HEK293T (cell line): ENCODE data around the gene AKR1B1.

Experiments
- CTCF ChIA-PET: fragments of 350-600 bp; formaldehyde crosslinking; extraction: SDS; loops from one replicate; lab custom pipeline; 2021; ENCODE audit warnings: antibody characterized with exemption, inconsistent platforms; lab: Yijun Ruan, JAX
- POLR2A ChIA-PET: fragments of 350-600 bp; formaldehyde crosslinking; extraction: SDS; loops from one replicate; lab custom pipeline; 2020; ENCODE audit warnings: antibody characterized with exemption, inconsistent platforms; lab: Yijun Ruan, JAX
- DNase-seq: peaks from one replicate; pipeline ENCODE4 v3.0.0; 2012; ENCODE audit warnings: mixed read lengths; ENCODE audit errors: extremely low spot score
- ARNT ChIP-seq: fragments of 450-650 bp; IDR thresholded peaks from 2 replicates; pipeline ENCODE4 v1.6.1; 2017; ENCODE audit warnings: mild to moderate bottlenecking
- BHLHE40 ChIP-seq: fragments of 450-650 bp; IDR thresholded peaks from 2 replicates; pipeline ENCODE4 v1.6.1; 2016; ENCODE audit warnings: mild to moderate bottlenecking, moderate library complexity, borderline replicate concordance
- CTBP1 ChIP-seq: fragments of 450-650 bp; IDR thresholded peaks from 2 replicates; pipeline ENCODE4 v1.6.1; 2016; ENCODE audit warnings: borderline replicate concordance
- ELF4 ChIP-seq: fragments of 450-650 bp; IDR thresholded peaks from 2 replicates; pipeline ENCODE4 v1.6.1; 2017; ENCODE audit warnings: antibody characterized with exemption
- FOXA1 ChIP-seq: fragments of 450-650 bp; IDR thresholded peaks from 2 replicates; pipeline ENCODE4 v1.6.1; 2016; ENCODE audit warnings: mild to moderate bottlenecking
- FOXK2 ChIP-seq: fragments of 450-650 bp; IDR thresholded peaks from 2 replicates; pipeline ENCODE4 v1.6.1; 2016; ENCODE audit warnings: mild to moderate bottlenecking
- FOXM1 ChIP-seq: fragments of 450-650 bp; IDR thresholded peaks from 2 replicates; pipeline ENCODE4 v1.6.1; 2017; ENCODE audit warnings: mild to moderate bottlenecking, borderline replicate concordance
- HDGF ChIP-seq: fragments of 450-650 bp; IDR thresholded peaks from 2 replicates; pipeline ENCODE4 v1.6.1; 2017; ENCODE audit warnings: antibody characterized with exemption, borderline replicate concordance
- L3MBTL2 ChIP-seq: fragments of 450-650 bp; conservative IDR thresholded peaks from 2 replicates; pipeline ENCODE4 v1.6.1; 2016; ENCODE audit warnings: mild to moderate bottlenecking
- LEF1 ChIP-seq: fragments of 450-650 bp; IDR thresholded peaks from 2 replicates; pipeline ENCODE4 v1.6.1; 2017; ENCODE audit warnings: mild to moderate bottlenecking, borderline replicate concordance
- NFRKB ChIP-seq: fragments of 450-650 bp; IDR thresholded peaks from 2 replicates; pipeline ENCODE4 v1.6.1; 2016; ENCODE audit warnings: mild to moderate bottlenecking, moderate library complexity
- SP1 ChIP-seq: fragments of 450-650 bp; IDR thresholded peaks from 2 replicates; pipeline ENCODE4 v1.6.1; 2017
- SUZ12 ChIP-seq: fragments of 450-650 bp; IDR thresholded peaks from 2 replicates; pipeline ENCODE4 v1.6.1; 2016; ENCODE audit warnings: mild to moderate bottlenecking
- TARDBP ChIP-seq: fragments of 450-650 bp; IDR thresholded peaks from 2 replicates; pipeline ENCODE4 v1.6.1; 2016
- ZNF384 ChIP-seq: fragments of 450-650 bp; IDR thresholded peaks from 2 replicates; pipeline ENCODE4 v1.6.1; 2016
- TF ChIP-seq, protein P1 (sequence below): fragments of 450-650 bp; IDR thresholded peaks from 2 replicates; pipeline ENCODE4 v1.6.1; 2016

AKR1B1 gene

GRCh38 chr7:134480730-134481129 lies 21.8 kb upstream of the AKR1B1 start:
- ChIA-PET CTCF (interaction anchor here (0.6 to 4.1 kb wide), 5 partner anchors 13 to 68 kb away, joined by 3 to 18 read pairs (median 4); partner anchors contain the start of gene AKR1B1), POLR2A (interaction anchor here (1.5 to 2.4 kb wide), 2 partner anchors 20 to 23 kb away, joined by 3 to 14 read pairs; partner anchors contain the start of gene AKR1B1)
- no peak for DNase-seq
- no peak for TF ChIP-seq SUZ12
- TF ChIP-seq BHLHE40: no peak
- TF ChIP-seq ELF4: no peak

DNA sequence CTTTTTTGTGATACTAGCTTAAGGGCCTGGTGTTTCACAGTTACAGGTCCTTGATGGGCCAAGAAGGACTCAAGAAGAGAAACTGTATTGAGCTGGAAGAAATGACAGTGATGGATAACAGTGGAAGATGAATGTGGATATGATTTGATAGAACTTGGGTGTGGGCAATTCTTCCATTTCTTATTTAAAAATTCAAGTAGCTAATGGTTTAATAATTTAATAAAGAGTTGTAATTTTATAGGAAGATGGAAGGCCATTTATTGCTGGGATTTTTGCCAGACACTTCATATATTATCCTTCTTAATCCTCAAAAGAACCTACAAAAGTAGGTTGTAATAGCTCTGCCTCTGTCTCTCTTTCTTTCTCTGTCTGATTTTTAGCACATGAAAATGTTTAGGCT lies 21.3 kb upstream of the AKR1B1 start:
- ChIA-PET CTCF (interaction anchor here (0.6 to 4.1 kb wide), 6 partner anchors 10 to 68 kb away, joined by 3 to 18 read pairs (median 4); partner anchors contain the start of gene AKR1B1), POLR2A (interaction anchor here (1.5 to 2.4 kb wide), 2 partner anchors 21 to 22 kb away, joined by 3 to 14 read pairs; partner anchors contain the start of gene AKR1B1)
- no peak for TF ChIP-seq ZNF384
- no peak for TF ChIP-seq FOXM1
- TF ChIP-seq ELF4: no peak
- no peak for TF ChIP-seq L3MBTL2
- no peak for TF ChIP-seq FOXK2
- TF ChIP-seq, protein P1, sequence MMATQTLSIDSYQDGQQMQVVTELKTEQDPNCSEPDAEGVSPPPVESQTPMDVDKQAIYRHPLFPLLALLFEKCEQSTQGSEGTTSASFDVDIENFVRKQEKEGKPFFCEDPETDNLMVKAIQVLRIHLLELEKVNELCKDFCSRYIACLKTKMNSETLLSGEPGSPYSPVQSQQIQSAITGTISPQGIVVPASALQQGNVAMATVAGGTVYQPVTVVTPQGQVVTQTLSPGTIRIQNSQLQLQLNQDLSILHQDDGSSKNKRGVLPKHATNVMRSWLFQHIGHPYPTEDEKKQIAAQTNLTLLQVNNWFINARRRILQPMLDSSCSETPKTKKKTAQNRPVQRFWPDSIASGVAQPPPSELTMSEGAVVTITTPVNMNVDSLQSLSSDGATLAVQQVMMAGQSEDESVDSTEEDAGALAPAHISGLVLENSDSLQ: peak; percentile 44
- DNase-seq: no peak

GRCh38 chr7:134478707-134479106 lies 19.8 kb upstream of the AKR1B1 start:
- TF ChIP-seq FOXA1 (no peak), FOXM1 (no peak), ARNT (no peak), ZNF384 (no peak), BHLHE40 (no peak), ELF4 (no peak), L3MBTL2 (no peak), HDGF (no peak), TARDBP (no peak), LEF1 (no peak)
- TF ChIP-seq, protein P1: no peak
- no peak for DNase-seq
- ChIA-PET CTCF (interaction anchor here (4.1 kb wide), 1 partner anchor 20 kb away, joined by 18 read pairs; the partner anchor contains the start of gene AKR1B1), POLR2A (no interaction called here)

DNA sequence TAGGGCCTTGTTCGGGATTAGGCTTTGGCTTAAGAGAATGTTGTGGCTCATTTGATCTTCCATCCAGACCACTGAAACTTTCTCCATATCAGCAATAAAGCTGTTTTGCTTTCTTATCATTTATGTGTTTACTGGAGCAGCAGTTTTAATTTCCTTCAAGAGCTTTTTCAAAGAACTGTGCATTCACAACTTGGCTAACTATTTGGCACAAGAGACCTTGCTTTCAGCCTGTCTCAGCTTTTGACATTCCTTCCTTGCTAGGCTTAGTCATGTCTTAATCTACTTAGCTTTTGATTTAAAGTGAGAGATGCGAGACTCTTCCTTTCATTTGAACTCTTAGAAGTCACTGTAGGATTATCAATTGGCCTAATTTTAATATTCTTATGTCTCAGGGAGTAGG lies 19.1 kb upstream of the AKR1B1 start:
- POLR2A ChIA-PET: no interaction called here

DNA sequence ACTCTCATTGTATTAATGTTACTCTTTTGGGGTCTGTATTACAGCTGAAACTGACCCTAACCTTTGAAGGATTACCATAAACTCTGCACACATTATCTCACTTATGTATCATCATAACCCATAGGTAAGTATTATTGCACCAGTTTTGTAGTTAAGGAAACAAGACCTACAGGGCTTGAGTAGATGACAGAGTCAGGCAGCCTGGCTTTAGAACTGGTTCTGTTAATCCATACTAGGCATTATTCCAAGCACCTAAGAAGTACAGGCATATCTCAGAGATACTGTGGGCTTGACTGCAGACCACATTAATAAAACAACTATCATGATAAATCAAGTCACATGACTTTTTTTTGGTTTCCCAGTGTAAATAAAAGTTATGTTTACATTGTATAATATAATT lies 17.1 kb upstream of the AKR1B1 start:
- POLR2A ChIA-PET: no interaction called here
- CTCF ChIA-PET: no interaction called here
- DNase-seq: no peak
- TF ChIP-seq SUZ12: no peak
- no peak for TF ChIP-seq LEF1
- no peak for TF ChIP-seq FOXM1
- no peak for TF ChIP-seq NFRKB
- TF ChIP-seq, protein P1: no peak
- TF ChIP-seq FOXK2: no peak
- TF ChIP-seq TARDBP: no peak
- no peak for TF ChIP-seq L3MBTL2
- TF ChIP-seq CTBP1: no peak
- no peak for TF ChIP-seq BHLHE40
- no peak for TF ChIP-seq FOXA1
- TF ChIP-seq HDGF: no peak
- TF ChIP-seq ZNF384: no peak
- TF ChIP-seq ARNT: no peak
- TF ChIP-seq SP1: no peak
- TF ChIP-seq ELF4: no peak

More for the DNA sequence above, 19.1 kb upstream of the AKR1B1 start:
- no peak for TF ChIP-seq ARNT
- TF ChIP-seq TARDBP: no peak
- TF ChIP-seq SP1: no peak
- no peak for TF ChIP-seq FOXK2
- TF ChIP-seq FOXA1: no peak
- no peak for TF ChIP-seq ELF4
- no peak for TF ChIP-seq L3MBTL2
- TF ChIP-seq LEF1: no peak
- TF ChIP-seq, protein P1: no peak
- TF ChIP-seq BHLHE40: no peak
- no peak for TF ChIP-seq NFRKB
- TF ChIP-seq FOXM1: no peak
- no peak for TF ChIP-seq ZNF384
- no peak for DNase-seq
- CTCF ChIA-PET: interaction anchor here (4.1 kb wide), 1 partner anchor 19 kb away, joined by 18 read pairs; the partner anchor contains the start of gene AKR1B1

DNA sequence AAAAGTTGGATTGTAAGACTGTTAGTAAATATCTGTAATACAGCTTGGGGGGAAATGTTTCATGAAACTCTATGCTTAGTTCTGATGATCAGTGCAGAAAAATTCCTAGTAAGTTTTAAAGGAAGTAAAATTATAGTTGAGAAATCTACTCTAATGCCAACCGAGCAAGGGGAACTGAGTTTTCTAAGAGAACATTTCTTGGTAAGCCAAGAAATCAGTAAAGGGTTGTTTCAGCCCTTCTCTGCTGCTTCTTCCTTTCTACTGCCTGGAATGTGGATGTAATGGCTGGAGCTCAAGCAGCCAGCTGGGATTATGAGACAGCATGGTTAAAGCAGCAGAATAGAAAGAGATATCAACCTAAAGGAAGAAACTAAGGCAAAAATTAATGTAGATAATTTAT lies 15.9 kb upstream of the AKR1B1 start:
- POLR2A ChIA-PET: no interaction called here
- TF ChIP-seq FOXK2 (no peak), LEF1 (no peak), FOXM1 (no peak), SUZ12 (no peak)
- CTCF ChIA-PET: no interaction called here
- no peak for DNase-seq
